GM08714 (cell line): ENCODE measurements around the gene CCNJL.

Source experiments
- H3K4me3 ChIP-seq: fragments of 200-500 bp; sonication (Bioruptor generic); 2 replicates; pipeline ENCODE4 v1.5.1; 2014; ENCODE audit warnings: mild to moderate bottlenecking, low read length, inconsistent platforms
- ZNF274 ChIP-seq: IDR thresholded peaks from 2 replicates; pipeline ENCODE4 v1.6.1; 2012; ENCODE audit warnings: mild to moderate bottlenecking, low read depth, low read length

CCNJL gene

GRCh38 chr5:160211352-160211751 lies 101.0 kb downstream of the CCNJL start:
- H3K4me3 ChIP-seq, result no peak overlapping the region
- no peak for TF ChIP-seq ZNF274

GRCh38 chr5:160210606-160211005 lies 101.8 kb downstream of the CCNJL start:
- no peak overlapping the region for H3K4me3 ChIP-seq
- TF ChIP-seq ZNF274, result no peak

GRCh38 chr5:160209917-160210316 lies 102.4 kb downstream of the CCNJL start:
- no peak overlapping the region for H3K4me3 ChIP-seq
- no peak for TF ChIP-seq ZNF274

GRCh38 chr5:160207061-160207460 lies 105.3 kb downstream of the CCNJL start:
- H3K4me3 ChIP-seq, result no peak overlapping the region

More at GRCh38 chr5:160207061-160207460, 105.3 kb downstream of the CCNJL start:
- TF ChIP-seq ZNF274, result no peak
